HuH-7 (cell line): ENCODE results near the gene SNAI3.

Experiments
- DNase-seq: peaks from one replicate; pipeline ENCODE4 v3.0.0; 2011; ENCODE audit warnings: low spot score

The SNAI3 gene

DNA sequence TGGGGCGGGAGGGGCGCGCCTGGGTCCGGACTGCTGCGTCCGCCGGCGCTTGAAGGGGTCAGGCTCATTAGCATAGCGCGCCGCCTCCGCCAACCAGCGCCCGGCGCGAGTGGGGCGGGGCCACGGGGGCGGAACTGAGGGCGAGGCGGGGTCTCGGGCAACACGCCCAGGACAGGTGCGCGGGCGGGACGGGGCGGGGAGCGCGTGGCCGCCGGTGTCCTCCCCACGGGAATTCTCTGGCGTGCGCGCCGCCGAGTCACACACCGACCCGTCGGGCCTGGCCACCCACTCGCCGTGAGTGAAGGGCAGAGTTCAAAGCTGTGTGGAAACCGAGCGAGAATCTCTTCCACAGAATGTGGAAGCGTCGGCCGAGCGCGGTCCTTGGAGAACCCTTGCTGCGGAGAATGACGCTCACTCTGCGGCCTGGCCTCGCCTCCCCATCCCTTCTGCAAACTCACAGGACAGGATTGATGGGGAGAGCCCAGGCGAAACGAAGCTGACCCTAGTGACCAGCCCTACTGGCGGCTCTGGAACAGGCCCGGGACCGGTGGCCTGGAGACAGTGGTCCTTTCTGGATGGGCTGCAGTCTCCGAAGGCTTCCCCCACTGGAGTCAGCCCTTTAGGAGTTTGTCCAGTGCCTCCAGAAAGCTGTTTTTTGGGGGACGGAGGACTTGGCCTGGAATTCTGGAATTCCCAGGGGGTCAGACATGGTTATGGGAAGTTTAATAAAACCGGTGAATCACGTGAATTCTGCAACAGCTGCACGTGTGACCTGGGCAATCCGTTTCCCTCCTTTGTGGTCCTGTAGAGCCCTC is at the start of gene SNAI3:
Gene SNAI3, minus strand, starts transcription at position 69 of the 815 bp plus-strand sequence. CDS start 101 bp downstream, outside the sequence.
- DNase-seq, result peak; percentile 99

DNA sequence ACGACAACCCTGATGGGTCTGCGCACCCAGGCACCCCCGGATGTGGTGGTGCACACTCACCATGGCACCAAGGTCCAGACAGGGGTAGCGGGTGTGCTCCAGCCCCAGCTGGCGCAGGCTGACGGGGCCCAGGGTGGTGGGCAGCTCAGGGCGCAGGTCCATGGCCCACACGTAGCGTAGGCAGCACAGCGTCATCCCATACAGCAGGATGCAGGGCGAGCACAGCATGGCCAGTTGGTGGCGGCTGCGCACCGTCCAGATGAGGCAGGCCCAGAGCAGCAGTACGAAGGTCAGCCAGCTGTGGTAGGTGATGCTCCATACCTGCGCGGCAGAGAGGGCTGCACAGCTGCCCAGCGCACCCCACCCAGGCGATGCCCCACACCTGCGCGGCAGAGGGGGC is 49.8 kb upstream of the SNAI3 start:
- no peak for DNase-seq

GRCh38 chr16:88735616-88736015 is 49.3 kb upstream of the SNAI3 start:
- DNase-seq, result no peak

DNA sequence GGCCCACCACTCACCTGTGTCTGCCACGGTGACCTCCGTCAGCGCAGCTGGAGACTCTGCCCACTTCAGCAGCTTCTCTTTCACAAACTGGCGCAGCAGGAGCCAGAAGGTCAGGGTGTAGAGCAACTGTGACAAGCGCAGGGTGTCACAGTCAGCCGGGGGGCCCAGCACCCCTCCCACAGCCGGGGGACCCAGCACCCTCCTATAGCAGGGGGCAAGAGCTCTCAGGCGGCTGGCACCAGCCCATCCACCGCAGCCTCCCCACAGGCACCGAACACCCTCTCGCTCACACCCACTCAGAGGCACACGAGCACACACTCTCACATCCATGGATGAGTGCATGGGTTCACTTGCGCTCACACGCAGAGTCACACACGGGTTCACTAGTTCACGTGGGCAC is 48.8 kb upstream of the SNAI3 start:
- DNase-seq, result no peak

DNA sequence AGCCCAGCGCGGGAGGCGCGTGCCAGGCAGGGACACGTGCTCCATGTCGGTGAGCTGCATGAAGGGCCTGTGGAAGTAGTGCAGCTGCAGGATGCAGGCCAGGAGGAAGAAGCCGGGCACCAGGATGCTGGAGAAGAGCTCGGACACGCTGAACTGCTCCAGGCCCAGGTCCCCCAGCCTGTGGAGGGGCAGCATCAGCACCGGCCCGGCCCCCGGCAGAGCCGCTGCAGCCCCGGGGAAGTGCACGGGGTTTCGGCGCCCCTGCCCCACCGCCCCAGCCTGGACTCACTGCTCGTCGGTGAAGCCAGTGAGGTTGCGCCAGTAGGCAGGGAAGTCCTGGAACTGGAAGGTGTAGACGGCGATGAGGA is 48.0 kb upstream of the SNAI3 start:
- no peak for DNase-seq

DNA sequence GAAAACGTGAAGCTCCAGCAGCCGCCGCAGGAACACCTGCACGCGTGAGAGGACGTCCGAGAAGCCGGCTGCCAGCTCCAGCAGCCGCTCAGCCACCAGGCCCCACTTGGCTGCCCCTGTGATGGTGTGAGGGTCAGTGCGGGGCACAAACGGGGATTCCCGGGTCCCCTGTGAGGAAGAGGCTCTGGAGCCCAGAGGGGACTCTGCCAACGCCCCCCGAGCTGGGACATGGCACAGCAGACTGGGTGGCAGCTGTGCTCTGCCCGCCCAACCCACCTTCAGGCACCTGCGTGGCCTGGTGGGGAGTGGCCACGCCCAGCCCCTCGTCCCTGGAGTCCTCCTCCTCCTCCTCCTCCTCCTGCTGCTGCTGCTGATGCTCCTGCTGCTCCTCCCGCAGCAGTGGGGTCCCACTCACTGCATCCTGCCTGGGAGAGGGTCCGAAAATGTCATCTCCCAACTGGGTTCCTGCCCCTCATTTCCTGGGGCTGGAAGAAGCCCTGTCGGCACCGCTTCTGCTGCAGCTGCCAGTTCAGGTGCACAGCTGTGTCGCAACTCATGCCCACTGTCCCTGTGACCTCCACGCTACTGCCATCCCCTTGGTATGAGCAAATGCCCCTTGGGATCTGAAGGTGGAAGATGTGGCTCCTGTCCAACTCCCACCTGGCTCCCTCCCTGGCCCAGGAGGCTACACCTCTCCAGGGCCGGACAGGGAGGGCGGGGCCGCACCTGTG is 47.5 kb upstream of the SNAI3 start:
- no peak for DNase-seq

- no peak for DNase-seq
Observed at GRCh38 chr16:88732961-88733294, 46.6 kb upstream of the SNAI3 start.

DNA sequence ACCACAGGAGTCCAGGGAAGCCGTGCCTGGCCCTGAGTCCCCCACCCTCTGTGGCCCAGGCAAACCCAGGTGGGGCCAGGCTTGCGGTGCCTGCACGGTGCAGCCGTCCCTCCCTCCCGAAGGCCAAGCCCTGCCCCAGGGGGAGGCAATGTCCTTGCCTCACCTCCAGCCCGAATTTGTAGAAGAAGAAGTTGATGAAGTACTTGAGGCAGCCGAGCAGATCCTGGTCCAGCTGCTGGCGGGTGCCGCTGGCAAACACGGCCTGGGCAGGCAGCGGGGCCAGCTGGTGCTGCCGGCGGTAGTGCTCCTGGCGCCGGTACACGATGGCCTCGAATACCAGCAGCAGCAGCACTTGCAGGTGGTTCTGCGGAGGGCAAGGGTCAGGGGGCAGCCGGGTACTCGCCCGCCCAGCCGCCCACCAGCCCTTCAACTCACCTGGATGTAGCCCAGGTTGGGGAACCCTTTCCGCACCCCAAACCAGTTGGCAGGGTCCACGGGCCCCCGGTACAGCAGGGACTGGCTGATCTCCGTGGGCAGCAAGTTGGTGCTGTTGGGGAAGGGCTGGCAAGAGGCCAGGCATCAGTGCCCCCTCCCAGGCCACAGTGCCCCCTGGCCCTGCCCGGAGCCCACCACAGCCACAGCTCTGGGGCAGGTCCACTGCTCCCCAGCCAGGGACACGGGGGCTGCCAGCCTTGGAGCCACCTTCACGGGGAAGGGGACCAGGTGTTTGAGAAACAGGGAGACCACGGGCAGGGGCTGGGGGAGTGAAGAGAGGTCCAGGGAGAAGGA is 46.1 kb upstream of the SNAI3 start:
- DNase-seq, result no peak

- peak; percentile 91 for DNase-seq
Observed at GRCh38 chr16:88731699-88732098, 45.4 kb upstream of the SNAI3 start.

- DNase-seq, result no peak
Observed at GRCh38 chr16:88730632-88731607, 44.6 kb upstream of the SNAI3 start.

- DNase-seq, result no peak
Observed at GRCh38 chr16:88727871-88728270, 41.6 kb upstream of the SNAI3 start.

DNA sequence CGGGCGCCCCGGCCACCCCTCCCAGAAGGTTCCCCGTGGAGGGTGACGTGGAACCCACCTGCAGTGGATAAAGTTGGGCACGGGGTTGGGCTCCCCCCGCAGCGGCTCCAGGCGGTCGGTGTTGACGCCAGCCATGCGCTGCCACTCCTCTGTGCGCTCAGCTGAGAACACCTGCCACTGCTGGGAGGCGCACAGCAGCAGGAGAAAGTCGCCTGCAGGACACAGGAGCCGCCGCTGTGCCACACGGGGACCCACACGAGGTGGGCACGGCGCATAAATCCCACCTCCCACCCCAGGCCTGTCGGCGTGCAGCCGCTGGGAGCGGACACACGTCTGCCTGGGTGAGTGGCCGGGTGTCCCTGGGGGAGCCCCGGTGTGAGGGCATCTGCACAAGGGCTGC is 40.7 kb upstream of the SNAI3 start:
- no peak for DNase-seq

DNA sequence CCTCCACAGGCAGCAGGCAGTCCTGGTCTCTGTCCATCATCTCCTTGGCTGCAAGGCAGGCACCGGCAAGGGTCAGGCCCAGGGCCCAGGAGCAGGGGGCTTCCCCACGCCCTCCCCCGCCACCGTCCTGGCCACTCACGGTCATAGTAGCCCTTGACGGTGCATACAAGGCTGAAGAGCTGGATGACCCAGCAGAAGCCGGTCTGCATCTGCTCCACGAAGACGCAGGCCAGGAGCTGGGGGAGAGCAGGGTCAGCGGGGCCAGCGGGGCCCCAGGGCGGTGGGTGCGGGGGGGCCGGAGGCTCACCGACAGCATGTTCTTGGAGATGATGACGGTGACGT is 40.1 kb upstream of the SNAI3 start:
- no peak for DNase-seq

GRCh38 chr16:88725609-88726407 is 39.5 kb upstream of the SNAI3 start:
- no peak for DNase-seq

- DNase-seq, result no peak
Observed at GRCh38 chr16:88724855-88725555, 38.7 kb upstream of the SNAI3 start.

- no peak for DNase-seq
Observed at GRCh38 chr16:88723911-88724310, 37.6 kb upstream of the SNAI3 start.

DNA sequence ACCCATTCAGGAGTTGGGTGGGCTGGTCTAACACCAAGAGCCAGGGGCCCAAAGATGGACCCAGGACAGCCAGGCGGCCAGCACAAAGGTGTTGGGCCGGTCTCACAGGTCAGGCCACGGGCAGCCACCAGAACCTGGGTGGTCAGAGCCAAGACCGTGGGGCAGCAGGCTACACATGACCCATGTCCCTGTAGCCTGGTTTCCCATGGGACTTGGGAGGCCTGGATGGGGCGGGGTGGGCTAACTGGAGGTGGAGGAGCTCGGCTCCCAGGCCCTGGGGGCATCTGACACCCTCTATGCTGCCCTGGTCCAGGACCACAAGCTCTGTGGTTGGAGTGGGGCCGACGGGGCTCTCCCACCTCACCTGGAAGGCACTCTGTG is 37.2 kb upstream of the SNAI3 start:
- no peak for DNase-seq

DNA sequence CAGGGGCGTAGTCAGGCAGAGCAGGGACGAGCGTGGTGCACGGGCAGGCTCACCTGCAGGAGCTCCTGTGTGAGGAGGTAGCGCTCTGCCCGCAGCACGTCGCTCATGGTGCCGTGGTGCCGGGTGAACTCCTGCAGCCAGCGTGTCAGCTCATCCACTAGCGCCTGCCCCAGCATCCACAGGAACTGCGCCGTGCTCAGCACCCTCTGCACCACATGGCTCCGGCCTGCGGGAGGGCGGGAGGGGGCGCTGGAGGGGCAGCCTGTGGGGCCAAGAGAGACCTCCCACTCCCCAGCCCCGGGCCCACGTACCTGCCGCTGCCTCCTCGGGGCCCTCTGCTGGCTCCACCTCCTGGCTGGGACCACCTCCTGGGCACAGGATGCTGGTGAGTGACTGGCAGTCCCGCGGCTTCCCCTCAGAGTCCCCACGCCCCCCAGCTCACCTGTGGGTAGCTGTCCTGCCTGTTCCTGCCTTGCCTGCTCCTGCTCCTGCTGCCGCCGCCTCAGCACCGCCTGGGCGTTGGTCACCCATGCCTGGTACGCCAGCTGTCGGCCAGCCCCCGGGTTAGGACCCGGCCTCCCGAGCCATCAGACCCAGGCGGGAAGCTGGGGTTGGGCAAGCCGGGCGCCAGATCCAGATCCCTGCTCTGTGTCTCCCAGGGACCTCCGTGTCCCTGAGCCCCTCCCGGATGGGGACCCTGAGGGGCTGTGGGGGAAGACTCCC is 36.6 kb upstream of the SNAI3 start:
- no peak for DNase-seq
